HG03064 (cell line): Measurements from ENCODE around the gene SMIM9.

ENCODE experiments used
- ATAC-seq: cut with Tn5 transposase; IDR thresholded peaks from one replicate; pipeline ENCODE4 v1.9.1; 2021; ENCODE audit warnings: low read depth; ENCODE audit not compliant: unreplicated experiment

SMIM9 gene

DNA sequence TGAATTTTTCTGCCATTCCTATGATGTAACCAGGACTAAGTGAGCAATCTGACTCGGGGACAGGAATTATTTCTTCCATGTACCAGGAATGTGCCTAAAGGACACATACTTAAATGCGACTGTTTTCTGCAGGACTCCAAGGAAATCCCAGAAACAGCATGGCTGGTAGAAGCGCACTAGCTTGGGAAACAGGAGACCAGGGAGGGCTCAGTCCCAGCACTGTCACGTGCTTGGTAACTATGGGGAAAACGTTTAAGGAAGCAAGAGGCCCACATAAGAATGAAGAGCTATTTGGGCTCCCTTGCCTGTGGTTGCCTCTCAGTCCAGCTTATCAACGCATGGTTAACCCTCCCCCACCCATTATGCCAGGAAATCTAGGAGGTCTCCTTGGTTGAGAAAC lies 48.7 kb downstream of the SMIM9 start:
- no peak for ATAC-seq

DNA sequence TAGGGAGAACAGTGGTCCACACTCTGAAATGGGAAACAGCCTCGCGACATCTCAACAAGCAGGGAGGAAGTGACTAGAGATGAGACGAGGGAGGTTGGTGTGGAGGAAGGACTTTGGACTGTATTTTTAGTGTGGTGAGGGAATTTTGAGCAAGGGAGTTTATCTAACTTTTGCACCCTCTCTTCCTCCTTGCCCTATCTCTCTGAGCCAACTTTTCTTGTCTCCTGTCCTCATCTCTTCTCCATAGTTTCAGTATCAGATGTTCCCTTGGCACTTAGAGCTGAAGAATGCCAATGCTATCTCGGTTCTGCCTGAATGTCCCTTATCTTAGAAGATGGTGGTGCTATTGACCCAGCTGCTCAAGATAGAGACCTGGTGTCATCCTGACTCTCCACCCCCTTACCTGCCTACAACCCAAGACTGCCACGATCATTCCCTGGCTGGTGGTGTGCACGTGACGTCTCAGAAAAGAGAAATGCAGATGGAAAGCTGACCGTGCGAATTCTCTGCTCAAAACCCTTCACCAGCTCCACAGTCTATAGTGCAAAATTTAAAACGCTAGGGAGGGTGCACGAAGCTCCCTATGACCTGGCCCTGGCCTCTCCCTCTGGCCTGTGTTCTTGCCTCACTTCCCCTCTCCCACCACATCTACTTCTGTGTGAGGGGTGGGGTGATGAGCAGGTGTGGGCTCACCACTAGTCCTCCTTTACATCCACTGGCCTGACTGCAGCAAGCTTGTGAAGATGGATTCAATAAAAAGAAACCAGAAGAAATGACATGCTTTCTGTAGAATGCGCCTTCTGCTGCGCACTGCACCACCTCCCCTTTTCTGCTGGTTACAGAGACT lies 50.1 kb downstream of the SMIM9 start:
- ATAC-seq = no peak

- no peak for ATAC-seq
Observed at GRCh38 chrX:154780968-154781367, 53.5 kb downstream of the SMIM9 start.

GRCh38 chrX:154779261-154779660 lies 55.2 kb downstream of the SMIM9 start:
- no peak for ATAC-seq

DNA sequence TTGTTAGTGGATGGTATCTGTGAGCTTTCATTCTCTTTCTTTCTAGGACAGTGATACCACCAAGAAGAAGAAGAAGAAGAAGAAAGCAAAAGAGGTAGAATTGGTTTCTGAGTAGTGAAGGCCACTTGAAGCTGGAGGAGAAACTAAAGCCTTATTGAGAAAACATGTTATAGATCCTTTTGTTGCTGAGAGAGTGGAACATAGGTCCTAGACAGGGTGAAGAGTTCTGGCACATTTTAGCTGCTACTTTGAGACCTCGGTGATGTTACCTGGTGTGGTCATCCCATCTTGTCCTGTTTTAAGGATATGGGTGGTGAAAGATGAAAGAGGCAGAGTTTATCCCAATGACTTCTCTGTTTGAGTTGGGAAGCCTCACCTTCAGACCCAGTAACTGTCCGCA lies 57.7 kb downstream of the SMIM9 start:
- ATAC-seq = no peak

- ATAC-seq = no peak
Observed at GRCh38 chrX:154775419-154776349, 58.8 kb downstream of the SMIM9 start.

- ATAC-seq = no peak
Observed at GRCh38 chrX:154774622-154775021, 59.8 kb downstream of the SMIM9 start.
